ENCODE results near the gene SNRNP25.

Gene SNRNP25

DNA sequence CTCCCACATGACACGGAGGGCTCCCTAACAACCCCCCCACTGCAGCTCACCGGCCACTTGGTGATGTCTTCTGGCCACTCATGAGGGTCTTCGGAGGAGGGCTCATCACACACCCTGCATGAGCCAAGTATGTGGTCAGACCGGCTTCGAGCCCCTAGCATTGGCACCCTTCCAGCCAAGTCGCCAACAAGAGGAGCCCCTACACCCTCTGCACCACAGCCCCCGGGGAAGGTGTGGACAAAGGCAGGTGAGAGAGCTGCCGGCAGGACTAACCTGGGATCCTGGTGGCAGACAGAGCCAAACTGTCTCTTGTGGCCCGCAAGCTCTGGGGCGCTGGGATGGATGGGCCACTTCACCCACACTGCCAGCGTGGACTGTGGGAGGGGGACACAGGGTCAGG lies 6.5 kb downstream of the SNRNP25 start:
- Histone ChIP-seq H4K20me1 (ENCODE audit: insufficient read depth, low read length) (no peaks in the 10 kb centered on the region), H3K4me2 (ENCODE audit: low read length) (no peak overlapping the region), H3K9ac (ENCODE audit: low read length) (no peak overlapping the region), H2AFZ (ENCODE audit: low read length) (no peak overlapping the region), H3K79me2 (ENCODE audit: insufficient read depth, low read length) (no peaks in the 10 kb centered on the region), H3K27me3 (ENCODE audit: insufficient read depth, low read length) (peaks cover 10% of the 10 kb centered on the region; the same call in 1 of the 2 replicates), H3K4me3 (ENCODE audit: low read depth, low read length, poor library complexity, severe bottlenecking) (no peak overlapping the region), H3K9me3 (ENCODE audit: low read length) (no peaks in the 10 kb centered on the region), H3K4me1 (ENCODE audit: insufficient read depth, low read length, severe bottlenecking) (peaks cover under 1% of the 10 kb centered on the region), H3K9me2 (ENCODE audit: low read depth, low read length) (no peaks in the 10 kb centered on the region), H3K36me3 (ENCODE audit: insufficient read depth, low read length) (peaks cover 39% of the 10 kb centered on the region), H3K27ac (ENCODE audit: low read depth, low read length, poor library complexity, severe bottlenecking) (no peak overlapping the region), H3F3A (ENCODE audit: insufficient read depth, low read length) (no peaks in the 10 kb centered on the region)
- no peak for TF ChIP-seq EZH2 (IDR thresholded peaks at IDR 0.05; ENCODE audit: borderline replicate concordance, low read length)
- TF ChIP-seq CTCF (IDR thresholded peaks at IDR 0.05; ENCODE audit: low read length), result no peak

- Histone ChIP-seq H4K20me1 (ENCODE audit: insufficient read depth, low read length) (no peaks in the 10 kb centered on the region), H3K27me3 (ENCODE audit: insufficient read depth, low read length) (peaks cover 10% of the 10 kb centered on the region; the same call in 1 of the 2 replicates), H3K9me2 (ENCODE audit: low read depth, low read length) (no peaks in the 10 kb centered on the region), H3F3A (ENCODE audit: insufficient read depth, low read length) (no peaks in the 10 kb centered on the region), H3K36me3 (ENCODE audit: insufficient read depth, low read length) (peaks cover 29% of the 10 kb centered on the region), H3K27ac (ENCODE audit: low read depth, low read length, poor library complexity, severe bottlenecking) (no peak overlapping the region), H3K4me2 (ENCODE audit: low read length) (no peak overlapping the region), H3K9ac (ENCODE audit: low read length) (no peak overlapping the region), H2AFZ (ENCODE audit: low read length) (no peak overlapping the region), H3K4me3 (ENCODE audit: low read depth, low read length, poor library complexity, severe bottlenecking) (no peak overlapping the region), H3K4me1 (ENCODE audit: insufficient read depth, low read length, severe bottlenecking) (no peaks in the 10 kb centered on the region), H3K9me3 (ENCODE audit: low read length) (no peaks in the 10 kb centered on the region), H3K79me2 (ENCODE audit: insufficient read depth, low read length) (no peaks in the 10 kb centered on the region)
- no peak for TF ChIP-seq EZH2 (IDR thresholded peaks at IDR 0.05; ENCODE audit: borderline replicate concordance, low read length)
- TF ChIP-seq CTCF (IDR thresholded peaks at IDR 0.05; ENCODE audit: low read length), result no peak
These were observed 7.6 kb downstream of the SNRNP25 start for GRCh38 chr16:60929-61878.

- H3K36me3 ChIP-seq (ENCODE audit: insufficient read depth, low read length), result peaks cover 22% of the 10 kb centered on the region
- no peaks in the 10 kb centered on the region for H3K4me1 ChIP-seq (ENCODE audit: insufficient read depth, low read length, severe bottlenecking)
- H3K79me2 ChIP-seq (ENCODE audit: insufficient read depth, low read length), result no peaks in the 10 kb centered on the region
- no peak overlapping the region for H3K9ac ChIP-seq (ENCODE audit: low read length)
- no peak overlapping the region for H2AFZ ChIP-seq (ENCODE audit: low read length)
- TF ChIP-seq CTCF (IDR thresholded peaks at IDR 0.05; ENCODE audit: low read length) (no peak), EZH2 (IDR thresholded peaks at IDR 0.05; ENCODE audit: borderline replicate concordance, low read length) (no peak)
- no peak overlapping the region for H3K4me2 ChIP-seq (ENCODE audit: low read length)
- H3K27me3 ChIP-seq (ENCODE audit: insufficient read depth, low read length), result peaks cover 10% of the 10 kb centered on the region; the same call in 1 of the 2 replicates
- H3F3A ChIP-seq (ENCODE audit: insufficient read depth, low read length), result no peaks in the 10 kb centered on the region
- no peaks in the 10 kb centered on the region for H4K20me1 ChIP-seq (ENCODE audit: insufficient read depth, low read length)
- no peak overlapping the region for H3K4me3 ChIP-seq (ENCODE audit: low read depth, low read length, poor library complexity, severe bottlenecking)
- no peaks in the 10 kb centered on the region for H3K9me2 ChIP-seq (ENCODE audit: low read depth, low read length)
- H3K27ac ChIP-seq (ENCODE audit: low read depth, low read length, poor library complexity, severe bottlenecking), result no peak overlapping the region
- H3K9me3 ChIP-seq (ENCODE audit: low read length), result no peaks in the 10 kb centered on the region
These were observed 8.3 kb downstream of the SNRNP25 start for GRCh38 chr16:61879-62281.
